ENCODE results near the gene SLC7A4.

- peak; percentile 52 for TF ChIP-seq CTCF (IDR thresholded peaks at IDR 0.05)
- TF ChIP-seq POLR2AphosphoS5 (IDR thresholded peaks at IDR 0.05; ENCODE audit: low read depth, low read length) = no peak
- TF ChIP-seq SMC3 (IDR thresholded peaks at IDR 0.05; ENCODE audit: low read depth, low read length) = no peak
- TF ChIP-seq CHD2 (IDR thresholded peaks at IDR 0.05; ENCODE audit: low read length, partially characterized antibody) = no peak
- no peak for TF ChIP-seq JUND (IDR thresholded peaks at IDR 0.05)
- TF ChIP-seq RAD21 (IDR thresholded peaks at IDR 0.05; ENCODE audit: low read length) = peak; percentile 56
- TF ChIP-seq EZH2phosphoT487 (IDR thresholded peaks at IDR 0.05; ENCODE audit: borderline replicate concordance, low read depth) = no peak
- TF ChIP-seq USF1 (IDR thresholded peaks at IDR 0.05; ENCODE audit: borderline replicate concordance, low read depth) = no peak
- TF ChIP-seq GABPA (IDR thresholded peaks at IDR 0.05; ENCODE audit: low read depth) = no peak
- no peak for TF ChIP-seq REST (IDR thresholded peaks at IDR 0.05; ENCODE audit: low read depth, low read length)
Observed at GRCh38 chr22:21020802-21021429, 11.4 kb downstream of the SLC7A4 start.

Measured in SK-N-SH (cell line).